NCI-H2107 treated with DMSO at 0.1 percent for 48 hours (cell line): ENCODE data around the gene EXD3.
A peak's percentile ranks its signal among the peaks of the same experiment; 100 is the strongest.
"Not testable (repeated sequence)": the region's sequence is repeated elsewhere in the genome, so short reads cannot be mapped to it uniquely, and the experiment has no call there.

ENCODE experiments used
- DNase-seq: peaks from one replicate; lab custom pipeline; 2025; ENCODE audit not compliant: unreplicated experiment; lab: John Stamatoyannopoulos, UW

Gene EXD3

DNA sequence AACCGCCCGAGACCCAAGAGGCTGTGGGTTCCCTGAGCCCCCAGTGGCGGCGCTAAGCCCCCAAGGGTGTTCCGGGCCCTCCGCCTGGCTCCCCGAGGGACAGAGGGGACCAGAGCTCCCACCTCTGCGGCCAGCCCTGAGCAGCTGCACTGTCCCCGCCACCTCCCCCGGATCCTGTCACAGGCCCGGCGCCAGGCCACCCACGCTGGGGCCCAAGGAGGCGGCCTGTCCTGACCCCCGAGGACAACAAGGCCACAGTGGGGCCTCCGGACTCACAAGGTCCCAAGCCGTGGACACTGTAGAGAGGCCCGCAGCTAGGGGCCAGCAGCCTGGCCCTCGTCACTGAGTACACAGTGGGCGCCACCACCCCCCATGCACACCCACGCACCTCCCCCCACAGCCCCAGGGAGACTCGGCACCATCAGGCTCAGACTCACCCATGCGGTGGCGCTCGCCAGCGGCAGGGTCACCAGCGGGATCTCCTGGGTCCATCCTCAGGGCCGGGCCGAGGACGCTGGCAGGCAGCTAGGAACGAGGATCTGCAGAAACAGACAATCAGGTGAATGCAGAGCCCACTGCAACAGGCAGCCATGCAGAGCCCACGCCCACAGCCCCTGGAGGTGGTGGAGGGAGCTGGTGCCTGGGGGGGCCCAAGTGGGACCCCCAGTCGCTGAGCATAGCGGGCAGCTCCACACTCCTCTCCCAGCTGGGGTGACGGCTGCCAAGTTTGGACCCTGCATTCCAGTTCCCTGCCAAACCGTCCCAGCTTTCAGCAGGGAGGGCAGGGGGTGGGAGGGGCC lies 27.9 kb downstream of the EXD3 start:
- no peak for DNase-seq

DNA sequence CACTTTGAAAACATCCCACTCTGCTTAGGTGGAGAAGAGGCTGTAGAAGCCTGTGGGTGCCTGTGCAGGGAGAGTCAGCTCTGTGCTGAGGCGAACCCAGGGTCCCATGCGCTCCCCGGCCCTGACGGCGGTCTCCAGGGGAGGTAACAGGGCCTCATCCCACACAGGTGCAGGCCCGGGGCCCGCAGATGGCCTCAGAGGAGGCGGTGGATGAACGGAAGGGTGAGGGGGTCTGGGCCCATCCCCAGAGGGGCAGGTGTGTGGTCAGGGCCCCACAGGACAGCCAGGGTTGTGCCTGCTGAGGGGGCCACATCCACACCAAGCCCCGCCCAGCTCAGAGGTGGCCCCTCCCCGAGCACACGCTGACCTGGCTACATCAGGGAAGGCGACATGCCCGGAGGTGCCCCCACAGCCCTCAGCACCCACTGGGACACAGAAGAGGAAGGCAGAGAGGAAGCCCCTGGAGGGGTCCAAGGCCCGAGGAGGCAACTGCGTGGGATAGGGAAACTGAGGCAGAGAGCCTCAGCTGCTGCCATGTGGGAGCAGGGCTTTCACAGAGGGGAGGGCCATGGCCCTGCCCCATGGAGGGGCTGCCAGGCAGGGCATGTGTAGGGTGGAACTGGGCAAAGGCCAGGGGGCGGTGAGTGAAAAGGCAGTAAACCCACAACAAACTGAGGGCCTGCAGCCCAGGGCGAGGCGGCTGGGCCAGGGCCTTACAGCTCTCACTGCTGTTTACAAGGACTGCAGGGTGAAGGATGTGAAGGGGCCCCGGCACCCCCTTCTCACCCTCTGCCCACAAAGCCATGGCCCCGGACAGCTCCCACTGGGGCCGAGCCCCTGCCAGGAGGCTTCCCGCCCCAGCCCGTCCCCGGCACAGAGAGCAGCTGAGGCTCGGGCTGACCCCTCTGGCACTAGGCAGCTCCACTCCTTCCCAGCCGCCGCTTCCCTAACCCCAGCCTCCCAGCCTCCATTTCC lies 29.5 kb downstream of the EXD3 start:
- no peak for DNase-seq

DNA sequence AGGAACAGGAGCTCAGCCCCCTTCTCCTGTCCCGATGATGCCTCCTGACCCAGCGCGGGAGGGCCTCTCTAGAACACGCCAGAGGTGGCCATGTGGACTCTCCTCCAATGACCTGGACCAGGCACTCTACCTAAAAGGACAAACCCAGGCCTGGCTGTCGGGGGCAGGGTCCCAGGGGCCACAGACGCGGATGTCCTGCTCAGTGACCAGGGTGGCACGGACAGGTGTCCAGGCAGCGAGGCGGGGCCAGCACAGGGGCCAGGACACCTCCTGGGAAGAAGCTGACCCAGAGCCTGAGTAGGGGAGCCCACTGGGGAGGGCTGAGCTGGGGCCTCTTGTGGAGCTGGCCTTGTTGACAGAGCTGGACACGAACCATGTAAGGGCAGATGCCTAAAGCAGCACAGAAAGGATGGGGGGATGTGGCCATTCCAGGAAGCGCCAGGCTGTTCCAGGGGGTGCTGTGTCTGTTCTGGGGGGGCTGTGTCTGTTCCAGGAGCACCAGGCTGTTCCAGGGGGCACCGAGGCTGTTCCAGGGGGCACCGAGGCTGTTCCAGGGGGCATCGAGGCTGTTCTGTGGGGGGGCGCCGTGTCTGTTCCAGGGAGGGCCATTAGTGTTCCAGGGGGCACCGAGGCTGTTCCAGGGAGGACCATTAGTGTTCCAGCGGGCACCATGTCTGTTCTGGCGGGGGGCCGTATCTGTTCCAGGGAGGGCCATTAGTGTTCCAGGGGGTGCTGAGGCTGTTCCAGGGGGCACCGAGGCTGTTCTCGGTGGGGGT lies 30.5 kb downstream of the EXD3 start:
- no peak for DNase-seq

DNA sequence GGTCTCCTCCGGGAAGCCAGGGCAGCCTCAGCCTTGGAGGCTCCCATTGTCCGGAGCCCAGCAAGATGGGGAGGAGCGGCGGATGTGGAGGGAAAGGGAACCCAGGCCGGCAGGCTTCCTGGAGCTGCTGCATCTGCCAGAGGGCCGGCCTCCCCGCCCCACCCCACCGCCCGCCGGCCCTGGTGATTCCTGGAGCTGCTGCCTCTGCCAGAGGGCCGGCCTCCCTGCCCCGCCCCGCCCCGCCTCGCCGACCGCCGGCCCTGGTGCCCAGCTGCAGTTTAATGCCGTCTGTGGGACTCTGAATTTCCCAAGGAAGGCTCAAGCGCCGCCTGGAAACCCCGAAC lies 31.6 kb downstream of the EXD3 start:
- DNase-seq, result no peak

DNA sequence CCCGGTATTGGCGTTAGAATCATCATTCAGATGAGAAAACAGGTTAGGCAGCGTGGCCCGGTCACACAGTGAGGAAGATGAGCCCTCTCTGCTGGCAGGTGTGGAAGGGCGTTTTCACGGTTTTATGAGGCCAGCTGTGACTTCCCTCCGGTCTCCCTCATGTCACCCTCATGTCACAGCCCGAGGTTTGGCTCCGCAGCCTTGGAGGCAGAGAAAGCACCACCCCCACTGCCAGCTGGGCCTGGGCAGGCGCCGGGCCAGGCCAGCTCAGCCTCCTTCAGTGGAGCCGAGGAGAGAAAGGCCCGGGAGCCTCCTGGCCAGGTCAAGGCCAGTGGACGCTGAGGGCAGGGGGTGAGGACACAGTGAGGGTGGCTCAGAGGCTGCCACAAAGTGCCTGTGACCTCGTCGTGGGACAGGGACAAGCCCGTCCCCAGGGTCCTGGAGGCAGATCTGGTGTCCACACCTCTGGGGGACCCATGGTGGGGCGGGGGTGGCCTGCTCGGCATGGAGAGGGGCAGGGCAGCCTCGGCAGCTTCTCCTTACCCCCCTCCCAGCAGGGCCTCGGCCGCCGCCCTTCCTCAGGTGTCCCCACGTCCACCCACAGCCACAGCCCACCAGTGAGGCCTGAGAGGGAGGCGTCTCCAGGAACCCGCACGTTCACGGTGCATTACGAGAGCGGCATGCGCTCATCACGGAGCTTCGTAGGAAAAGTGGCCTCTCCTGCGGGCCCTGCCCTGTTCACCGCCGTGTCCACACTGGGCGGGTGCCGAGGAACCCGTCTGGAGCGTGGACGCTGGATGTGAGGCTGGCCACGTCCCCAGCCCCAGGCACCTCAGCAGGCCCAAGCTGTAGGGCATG lies 32.2 kb downstream of the EXD3 start:
- no peak for DNase-seq

DNA sequence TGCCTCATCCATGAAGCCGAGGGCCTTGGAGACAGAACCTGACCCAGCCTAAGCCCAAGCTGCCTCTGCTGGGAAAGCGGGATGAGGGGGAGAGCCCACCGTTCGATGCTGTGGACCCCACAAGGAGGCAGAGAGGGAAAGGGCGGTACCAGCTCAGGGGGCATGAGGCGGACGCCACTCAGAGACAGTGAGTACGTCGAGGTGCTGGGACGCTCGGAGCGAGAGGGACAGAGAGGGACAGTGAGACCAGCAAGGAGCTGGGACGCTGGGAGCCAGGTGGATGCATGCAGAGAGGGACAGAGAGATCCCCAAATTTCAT lies 33.6 kb downstream of the EXD3 start:
- DNase-seq, result no peak

DNA sequence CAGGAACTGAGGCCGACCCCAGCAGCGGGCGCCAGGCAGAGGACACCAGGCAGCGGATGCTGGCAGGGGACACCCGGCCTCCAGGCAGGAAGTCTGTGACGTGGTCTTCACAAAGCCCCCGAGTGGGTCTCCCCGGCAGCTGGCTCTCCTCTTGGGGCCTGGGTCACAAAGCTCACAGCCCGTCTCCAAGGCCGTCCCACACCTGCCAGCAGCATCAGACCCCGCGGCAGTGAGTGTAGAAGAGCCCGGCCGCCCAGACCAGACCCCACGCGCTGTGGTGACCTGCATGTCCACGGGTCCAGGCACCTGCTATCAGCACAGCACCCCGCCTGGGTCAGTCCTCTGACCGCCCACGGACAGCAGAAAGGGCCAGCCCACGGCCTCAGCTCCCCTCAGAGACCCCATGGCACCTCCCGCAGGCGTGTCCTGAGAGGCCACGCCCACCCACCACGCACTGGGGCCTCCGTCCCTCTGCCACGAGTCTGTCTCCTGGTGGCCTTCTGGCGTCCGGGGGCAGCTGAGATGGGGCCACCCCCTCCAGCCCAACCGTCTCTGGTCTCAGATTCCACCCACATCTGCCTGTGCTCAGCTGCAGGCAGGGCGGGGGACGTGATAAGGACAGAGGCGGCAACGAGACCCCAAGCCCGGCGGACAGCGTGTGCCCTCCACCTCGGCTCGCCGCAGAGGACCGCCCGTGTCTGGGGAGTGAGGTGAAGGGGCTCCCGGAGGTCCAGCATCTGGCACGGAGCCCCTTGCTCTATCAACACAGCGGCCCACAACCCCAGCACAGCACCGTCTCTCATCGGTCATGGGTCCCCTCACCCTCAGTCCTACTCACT lies 34.2 kb downstream of the EXD3 start:
- no peak for DNase-seq

DNA sequence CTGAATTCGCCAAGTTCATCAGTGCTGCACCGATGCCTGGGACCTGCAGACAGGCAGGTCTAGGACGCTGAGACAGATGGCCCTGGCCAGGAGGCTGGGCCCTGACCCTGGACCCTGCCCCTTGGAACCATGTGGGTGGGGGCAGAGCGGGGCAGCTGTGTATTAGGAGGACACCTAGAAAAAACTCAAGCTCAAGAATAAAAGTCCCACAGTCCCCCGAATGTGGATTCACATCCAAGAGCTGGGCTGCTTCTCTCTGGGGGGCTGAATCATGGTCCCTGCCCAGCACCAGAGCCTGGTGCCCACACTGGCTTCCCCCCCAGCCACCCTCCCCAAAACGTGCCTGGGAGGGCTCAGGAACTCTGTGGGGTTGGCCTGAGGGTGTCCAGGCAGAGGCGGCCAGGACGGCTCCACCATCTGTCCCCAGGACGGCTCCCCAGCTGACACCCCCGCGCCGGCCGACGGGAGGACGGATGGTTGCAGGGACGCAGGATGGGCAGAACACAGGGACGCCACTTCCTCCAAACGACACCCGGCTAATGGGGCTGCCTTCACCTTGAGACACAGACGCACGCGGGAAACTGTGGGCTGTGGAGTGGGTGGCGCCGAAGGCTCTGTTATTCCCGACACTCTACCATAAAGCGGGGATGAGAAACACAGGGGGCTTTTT lies 34.9 kb downstream of the EXD3 start:
- DNase-seq, result no peak

DNA sequence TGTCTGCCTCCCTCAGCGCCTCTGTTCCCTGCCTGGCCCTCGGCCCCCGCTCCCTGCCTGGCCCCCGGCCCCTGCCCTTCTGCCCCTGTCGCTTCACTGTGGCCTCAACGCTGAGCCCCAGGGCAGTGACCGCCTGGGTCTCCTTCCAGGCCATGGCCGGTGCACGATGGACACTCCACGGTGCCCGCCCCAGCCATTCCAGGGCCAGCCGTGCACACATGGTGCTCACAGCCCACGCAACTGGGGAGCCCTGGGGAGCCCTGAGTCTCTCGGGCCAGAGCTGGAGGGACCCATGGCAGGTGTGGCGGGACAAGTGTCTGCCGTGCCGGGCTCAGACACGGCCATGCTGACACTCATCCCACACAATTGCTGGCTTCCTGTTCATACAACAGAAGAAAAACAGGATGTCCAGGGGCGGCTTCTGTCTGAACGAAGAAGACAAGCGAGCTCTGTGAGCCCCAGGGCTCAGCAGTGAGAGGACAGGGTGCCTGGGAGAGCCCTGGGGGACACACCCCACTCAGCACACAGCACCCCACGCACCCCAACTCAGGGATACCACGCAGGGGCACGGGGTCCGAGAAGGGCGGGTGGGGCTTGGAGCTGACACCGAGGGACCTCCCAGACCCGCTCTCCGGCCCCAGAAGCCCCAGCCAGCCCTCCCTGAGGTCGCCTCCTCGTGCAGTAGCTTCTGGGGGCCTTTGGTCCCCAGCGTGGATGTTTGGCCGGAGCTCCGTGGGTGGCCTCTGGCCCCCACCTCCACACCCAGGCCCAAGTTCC lies 35.7 kb downstream of the EXD3 start:
- DNase-seq, result no peak

DNA sequence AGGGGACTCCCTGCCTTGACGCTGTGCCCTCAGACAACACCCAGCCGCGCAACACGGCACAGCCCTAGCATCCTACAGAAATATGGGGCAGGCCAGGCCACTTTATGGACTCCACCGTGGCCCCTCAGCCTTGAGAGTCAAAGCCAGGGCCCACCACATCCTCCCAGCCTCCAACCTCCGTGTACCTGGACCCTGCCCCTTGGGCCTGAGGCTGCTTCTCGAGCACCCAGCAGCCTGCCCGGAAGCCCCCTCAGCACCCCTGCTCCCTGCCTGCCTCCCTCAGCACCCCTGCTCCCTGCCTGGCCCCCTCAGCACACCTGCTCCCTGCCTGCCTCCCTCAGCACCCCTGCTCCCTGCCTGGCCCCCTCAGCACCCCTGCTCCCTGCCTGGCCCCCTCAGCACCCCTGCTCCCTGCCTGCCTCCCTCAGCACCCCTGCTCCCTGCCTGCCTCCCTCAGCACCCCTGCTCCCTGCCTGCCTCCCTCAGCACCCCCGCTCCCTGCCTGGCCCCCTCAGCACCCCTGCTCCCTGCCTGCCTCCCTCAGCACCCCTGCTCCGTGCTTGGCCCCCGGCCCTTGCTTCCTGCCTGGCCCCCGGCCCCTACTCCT lies 36.4 kb downstream of the EXD3 start:
- DNase-seq, result not testable (repeated sequence)

DNA sequence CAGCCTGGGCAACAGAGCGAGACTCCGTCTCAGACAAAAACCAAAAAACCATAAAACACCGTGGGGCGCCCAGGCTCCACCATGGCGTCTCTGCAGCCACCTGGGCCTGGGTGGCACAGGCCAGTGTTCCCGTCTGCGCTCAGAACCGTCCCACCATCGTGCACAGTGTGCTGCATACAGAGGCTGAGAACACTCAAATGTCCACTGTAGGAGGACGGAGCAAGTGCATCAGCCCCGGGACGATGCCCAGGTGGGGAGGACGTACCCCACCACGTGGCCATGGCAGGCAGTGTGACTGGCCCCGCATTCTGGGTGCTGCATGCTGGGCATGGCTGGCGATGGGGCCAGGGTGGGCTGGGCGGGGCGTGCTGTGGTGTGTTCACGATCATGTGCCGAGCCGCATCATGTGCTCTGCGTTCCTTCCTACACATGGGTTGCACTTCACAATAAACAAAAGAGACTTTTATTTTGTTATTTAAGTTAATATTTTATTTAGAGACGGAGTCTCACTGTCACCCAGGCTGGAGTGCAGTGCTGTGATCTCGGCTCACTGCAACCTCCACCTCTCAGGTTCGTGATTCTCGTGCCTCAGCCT lies 37.8 kb downstream of the EXD3 start:
- no peak for DNase-seq

DNA sequence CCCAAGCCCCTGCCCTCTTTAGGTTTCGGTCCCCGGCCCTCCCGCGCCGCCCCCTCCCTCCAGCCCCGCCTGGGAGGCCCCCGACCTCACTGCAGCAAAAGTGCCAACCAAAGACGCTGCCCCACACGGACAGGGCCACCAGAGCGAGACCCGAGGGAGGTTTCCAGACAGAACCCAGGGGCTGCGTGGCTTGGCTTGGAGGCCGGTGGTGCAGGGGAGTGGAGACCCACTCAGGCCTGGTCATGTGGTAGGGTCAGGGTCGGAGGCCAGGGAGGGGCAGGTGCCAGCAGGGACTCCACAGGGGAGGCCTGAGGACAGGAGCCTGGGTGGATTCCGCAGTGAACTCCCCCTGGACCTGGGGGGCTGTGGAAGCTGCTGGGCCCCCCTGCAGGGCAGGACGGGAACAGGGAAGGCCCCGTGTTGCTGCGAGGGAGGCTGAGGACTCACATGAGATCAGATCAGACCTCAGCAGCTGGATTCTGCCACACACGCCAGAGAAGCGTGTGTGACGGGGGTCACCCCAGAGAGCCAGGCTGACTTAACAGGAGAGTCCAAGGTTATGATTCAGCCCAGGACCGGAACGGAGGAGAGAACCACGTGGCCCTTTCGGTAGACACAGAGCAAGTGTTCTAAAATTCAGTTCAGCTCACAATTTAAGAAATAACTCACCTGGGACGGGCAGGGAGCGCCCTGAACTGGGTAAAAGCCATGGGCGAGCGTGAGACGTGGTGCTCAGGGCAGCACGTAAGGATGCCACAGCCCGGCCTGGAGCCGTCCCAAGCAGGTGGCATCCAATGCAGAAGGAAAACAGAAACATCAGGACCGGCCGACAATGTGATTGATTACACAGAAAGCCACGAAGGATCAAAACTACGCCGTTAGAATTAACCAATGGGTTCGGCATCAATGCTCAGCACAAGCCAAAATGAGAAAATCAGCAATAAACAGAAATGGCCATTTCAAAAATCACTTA lies 38.9 kb downstream of the EXD3 start:
- DNase-seq, result no peak

DNA sequence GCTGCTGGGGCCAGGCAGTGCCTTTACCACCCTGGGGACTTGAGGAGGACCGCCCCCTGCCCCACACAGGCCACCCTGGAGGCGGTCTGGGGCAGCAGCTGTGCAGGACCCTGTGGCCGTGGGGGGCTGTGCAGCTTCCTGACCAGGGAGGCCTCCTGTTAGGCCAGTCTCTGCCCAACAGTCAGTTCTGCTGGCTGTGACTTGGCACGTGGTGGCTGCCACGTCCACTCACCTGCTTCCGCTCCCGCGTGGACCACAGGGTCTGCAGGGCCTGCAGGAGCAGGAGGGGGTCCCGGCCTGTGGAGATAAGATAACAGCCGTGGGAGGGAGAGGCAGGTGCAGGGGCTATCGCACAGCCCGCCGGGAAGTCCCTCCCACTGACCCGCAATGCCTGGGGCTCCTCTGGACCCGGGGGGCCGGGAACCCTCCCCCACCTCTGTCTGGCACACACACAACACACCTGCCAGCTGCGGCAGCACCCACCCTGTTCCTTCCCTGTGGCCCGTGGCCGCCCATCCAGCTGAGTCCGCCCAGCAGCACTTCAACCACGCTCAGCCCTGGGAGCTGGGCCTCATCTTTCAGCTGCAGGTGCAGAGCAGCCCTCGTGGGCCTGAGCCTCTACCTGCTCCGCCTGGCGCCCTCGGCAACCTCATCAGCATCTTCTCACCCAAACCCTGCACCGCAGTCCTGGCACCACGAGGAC lies 39.7 kb downstream of the EXD3 start:
- DNase-seq, result peak; percentile 18

DNA sequence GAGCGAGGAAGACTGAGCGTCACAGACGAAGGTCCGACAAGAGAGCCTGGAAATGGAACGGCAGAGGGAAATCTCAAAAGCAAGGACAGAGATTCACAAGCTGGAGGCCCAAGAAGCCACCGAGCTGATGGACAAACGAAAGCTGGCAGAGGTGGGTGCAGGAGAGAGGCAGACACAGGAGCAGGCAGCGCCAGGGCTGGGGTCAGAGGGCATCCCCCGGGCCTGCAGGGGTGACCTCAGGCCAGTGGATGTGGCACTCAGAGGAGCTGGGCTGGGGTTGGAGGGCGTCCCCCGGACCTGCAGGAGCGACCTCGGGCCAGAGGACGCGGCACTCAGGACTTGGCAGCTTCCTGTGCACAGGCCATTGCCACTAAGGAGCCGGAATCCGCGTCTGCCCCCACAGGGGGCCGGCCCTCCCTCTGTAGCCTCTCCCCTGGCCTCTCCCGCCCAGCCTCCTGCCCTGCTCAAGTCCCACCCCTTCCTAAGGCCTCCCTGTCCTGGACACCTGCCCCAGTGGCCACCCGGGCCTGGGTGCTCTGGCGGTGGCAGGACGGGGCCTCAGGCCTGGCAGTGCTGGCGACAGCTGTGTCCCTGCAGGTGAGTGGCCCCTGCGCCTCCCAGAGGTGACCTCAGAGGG lies 40.4 kb downstream of the EXD3 start:
- DNase-seq, result no peak
